GM19328 (cell line): ENCODE measurements around the gene COL15A1.
A peak's percentile ranks its signal among the peaks of the same experiment; 100 is the strongest.

ENCODE experiments used
- ATAC-seq: cut with Tn5 transposase; IDR thresholded peaks from one replicate; pipeline ENCODE4 v1.9.1; 2021; ENCODE audit warnings: mild to moderate bottlenecking, moderate library complexity; ENCODE audit not compliant: unreplicated experiment

Gene COL15A1

GRCh38 chr9:99052815-99053715, 109.4 kb downstream of the COL15A1 start:
- no peak for ATAC-seq

- ATAC-seq, result no peak
These were observed 110.9 kb downstream of the COL15A1 start for GRCh38 chr9:99054581-99054980.

GRCh38 chr9:99055384-99055783, 111.7 kb downstream of the COL15A1 start:
- no peak for ATAC-seq

GRCh38 chr9:99056186-99056585, 112.5 kb downstream of the COL15A1 start:
- ATAC-seq, result no peak

DNA sequence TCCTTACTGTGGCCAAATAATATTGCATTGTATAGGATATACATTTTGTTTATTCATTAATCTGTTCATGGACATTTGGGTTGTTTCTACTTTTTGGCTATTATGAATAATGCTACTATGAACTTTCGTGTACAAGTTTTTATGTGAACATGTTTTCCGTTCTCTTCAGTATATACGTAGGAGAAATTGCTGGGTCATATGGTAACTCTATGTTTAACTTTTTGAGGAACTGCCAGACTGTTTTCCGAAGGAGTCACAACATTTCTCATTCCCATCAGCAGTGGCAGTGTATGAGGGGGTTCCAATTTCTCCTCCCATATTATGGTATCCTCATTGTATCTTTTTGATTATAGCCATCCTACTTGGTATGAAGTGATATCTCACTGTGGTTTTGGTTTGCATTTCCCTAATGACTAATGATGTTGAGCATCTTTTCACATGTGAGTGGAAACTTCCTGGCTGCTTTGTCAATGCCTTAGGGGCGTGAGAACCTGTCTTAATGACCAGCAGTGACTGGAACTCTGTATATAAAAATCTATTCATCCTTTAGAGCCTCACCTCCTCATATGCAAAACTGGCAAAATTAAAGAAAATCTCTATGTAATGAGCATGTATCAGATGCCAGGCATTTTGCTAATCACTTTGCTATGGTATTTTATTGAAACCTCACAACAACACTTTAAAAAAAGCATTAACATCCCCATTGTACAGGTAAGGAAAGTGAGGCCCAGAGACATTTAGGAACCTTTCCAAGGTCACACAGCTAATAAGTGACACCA, 113.4 kb downstream of the COL15A1 start:
- no peak for ATAC-seq

DNA sequence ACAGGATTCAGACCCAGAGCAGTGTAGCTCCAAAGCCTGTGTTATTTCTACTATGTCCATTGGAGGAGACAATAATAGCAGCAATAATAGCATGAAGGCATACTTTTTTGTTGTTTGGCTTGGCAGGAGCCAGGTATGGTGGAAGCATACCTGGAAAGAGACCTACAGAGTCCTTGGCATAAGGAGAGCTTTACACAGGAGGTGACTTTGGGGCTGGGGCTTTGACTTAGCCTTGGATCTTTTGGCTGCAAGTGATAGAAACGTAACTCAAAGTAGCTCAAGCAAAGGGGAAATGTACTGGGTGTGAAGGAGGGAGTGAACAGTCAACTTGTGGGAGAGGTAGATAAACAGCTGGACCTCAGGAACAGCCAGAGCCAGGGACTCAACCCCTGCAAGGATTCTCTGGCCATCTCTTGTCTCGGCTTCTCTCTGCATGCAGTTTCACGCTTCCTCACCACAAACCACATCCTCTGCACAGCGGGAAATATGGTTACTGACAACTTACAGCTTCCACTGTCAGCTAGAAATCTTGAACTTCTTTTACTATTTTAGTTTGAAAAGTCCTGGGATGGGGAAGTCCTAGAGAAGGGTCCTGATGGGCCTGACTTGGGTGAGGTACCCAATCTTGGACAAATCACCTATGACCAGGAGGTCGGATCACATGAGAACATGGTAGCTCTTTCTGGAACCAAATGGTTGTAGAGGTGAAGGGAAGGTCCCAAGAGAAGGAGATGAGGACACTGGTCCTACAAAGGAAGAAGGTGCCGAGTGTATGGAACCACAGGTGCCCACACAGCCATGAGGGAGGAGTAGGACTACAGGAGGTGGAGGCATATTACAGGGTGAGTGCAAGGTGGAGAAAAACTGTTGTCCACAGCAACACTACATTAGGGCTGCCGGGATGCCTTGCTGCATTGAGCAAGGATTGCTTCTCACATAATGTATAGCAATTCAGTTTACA, 114.2 kb downstream of the COL15A1 start:
- peak; percentile 69 for ATAC-seq

GRCh38 chr9:99058964-99059921, 115.5 kb downstream of the COL15A1 start:
- peak; percentile 69 for ATAC-seq

- no peak for ATAC-seq
These were observed 116.9 kb downstream of the COL15A1 start for GRCh38 chr9:99060621-99061020.

DNA sequence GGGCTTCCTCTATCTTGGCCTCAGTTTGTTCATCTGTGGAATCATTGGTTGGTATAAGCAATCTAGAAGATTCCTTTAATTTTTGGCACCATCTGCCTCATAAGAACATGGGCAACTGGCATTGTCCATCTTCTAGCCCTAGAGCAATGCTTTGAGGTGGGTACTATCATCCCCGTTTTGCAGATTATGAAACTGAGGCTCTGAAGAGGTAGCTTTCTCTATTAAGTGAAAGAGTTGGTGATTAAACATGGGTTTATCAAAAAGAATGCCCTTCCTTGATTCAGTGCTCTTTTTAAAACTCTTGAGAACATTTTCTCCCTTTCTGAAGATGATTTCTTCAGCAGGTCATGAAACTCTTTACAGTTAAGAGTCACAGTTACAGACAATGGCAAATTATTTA, 118.8 kb downstream of the COL15A1 start:
- ATAC-seq, result no peak

DNA sequence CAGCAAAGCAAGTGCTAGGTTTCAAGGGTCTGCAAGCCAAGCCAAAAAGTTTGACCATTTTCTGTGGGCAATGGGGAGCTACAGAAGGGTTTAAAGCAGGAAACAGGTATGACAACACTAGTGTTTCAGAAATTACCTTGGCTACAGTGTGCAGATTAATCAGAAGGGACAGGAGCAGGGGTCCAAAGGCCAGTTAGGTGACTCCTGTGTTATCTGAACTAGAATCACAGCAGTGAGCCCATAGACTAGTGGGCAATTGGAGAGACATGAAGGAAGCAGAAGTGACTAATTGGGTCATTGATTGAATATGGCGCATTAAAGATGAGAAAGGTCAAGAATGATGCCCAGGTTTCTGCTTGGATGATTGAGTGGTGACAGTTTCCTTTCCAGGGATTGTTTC, 119.8 kb downstream of the COL15A1 start:
- no peak for ATAC-seq

DNA sequence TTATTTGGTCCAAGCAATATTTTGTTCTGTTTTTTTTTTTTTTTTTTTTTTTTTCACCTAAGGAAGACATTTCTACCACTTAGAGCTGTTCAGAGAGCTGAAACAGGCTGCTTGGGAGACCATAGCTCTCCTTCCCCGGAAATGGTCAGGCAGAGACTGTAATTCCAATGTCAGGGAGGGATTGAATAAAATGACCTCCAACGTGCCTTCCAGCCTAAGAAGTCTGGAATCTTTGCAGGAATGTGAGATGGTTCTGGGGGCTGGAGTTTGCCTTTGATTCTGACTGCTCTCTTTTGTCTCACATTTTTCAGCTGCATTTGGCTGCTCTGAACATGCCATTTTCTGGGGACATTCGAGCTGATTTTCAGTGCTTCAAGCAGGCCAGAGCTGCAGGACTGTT, 122.9 kb downstream of the COL15A1 start:
- no peak for ATAC-seq

DNA sequence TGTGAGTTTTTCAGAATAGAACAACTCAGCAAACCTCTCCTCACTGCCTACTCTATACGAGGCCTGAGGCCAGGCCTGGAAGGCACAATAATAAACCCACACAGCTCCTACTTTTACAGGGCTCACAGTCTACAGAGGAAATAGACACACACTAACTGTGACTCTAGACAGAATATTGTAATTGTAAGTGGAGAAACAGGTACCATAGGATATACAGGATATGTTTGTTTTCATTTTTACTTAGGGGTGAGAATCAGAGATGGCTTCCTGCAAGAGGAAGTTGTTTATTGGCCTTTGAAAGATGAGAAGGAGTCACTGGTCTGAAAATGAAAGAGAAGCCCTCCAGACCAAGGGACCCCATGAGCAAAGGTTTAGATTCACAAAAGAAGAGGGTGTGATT, 125.4 kb downstream of the COL15A1 start:
- ATAC-seq, result no peak

DNA sequence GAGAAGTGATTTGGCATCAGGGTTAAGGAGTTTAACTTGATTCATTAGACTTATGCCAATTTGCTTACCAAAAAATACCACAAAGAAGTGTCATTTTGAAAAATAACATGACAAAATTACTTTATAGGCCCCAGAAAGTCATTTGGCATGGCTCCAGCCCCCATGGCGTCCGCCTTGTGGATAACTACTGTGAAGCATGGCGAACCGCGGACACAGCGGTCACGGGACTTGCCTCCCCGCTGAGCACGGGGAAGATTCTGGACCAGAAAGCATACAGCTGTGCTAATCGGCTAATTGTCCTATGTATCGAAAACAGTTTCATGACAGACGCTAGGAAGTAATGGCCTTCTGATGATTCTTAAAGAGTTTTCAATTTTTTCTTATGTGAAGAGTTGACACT, 125.8 kb downstream of the COL15A1 start:
- no peak for ATAC-seq

GRCh38 chr9:99070681-99071080, 127.0 kb downstream of the COL15A1 start:
- no peak for ATAC-seq

DNA sequence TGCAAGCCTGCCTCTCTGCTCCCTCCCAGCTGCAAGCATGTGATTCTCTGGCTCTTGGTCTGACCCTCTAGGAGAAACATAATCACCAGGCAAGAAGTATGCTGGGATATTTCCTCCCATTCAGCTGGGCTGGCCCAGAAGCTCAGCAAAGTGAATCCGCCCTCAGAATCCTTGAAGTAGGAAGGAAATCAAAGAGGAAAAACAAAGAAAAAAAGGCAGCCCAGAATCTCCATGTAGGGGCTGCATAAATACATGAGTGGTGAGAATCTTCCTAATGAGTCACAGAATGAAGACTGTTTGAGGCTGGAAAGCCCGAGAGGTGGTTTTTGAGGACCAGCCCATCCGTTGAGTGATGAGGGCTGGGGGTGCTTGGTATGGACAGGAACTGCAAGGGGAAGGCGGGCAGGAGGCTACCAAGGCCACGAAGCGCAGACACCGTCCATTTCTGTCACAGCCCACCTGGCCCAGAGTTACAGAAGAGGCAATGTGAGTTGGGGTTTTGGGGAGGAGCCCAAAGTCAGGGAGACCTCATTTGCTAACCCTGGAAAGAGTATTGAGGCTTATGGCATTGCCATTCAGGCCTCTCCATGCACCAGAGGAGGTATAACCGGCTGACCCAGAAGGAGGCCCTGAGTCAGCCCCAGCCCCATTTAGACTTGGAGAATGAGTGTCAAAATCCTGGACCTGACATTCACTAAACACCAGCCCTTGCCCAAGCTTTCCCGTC, 127.8 kb downstream of the COL15A1 start:
- ATAC-seq, result no peak

DNA sequence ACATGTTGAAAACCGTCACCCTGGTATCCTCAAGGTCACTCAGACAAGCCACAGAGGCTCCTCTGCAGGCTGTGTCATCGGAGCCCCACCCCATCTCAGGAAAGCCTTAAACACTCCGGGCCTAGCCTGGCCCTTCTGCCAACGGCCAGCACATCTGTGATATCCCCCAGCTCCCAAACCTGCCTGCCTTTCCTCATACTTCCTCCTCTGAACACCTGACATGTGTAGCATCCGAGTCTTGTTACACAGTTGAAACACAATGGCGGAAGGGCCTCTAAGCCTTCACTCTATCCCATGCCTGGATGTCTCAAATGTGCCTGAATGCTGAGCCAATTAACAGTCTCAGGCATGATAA, 128.3 kb downstream of the COL15A1 start:
- ATAC-seq, result no peak

DNA sequence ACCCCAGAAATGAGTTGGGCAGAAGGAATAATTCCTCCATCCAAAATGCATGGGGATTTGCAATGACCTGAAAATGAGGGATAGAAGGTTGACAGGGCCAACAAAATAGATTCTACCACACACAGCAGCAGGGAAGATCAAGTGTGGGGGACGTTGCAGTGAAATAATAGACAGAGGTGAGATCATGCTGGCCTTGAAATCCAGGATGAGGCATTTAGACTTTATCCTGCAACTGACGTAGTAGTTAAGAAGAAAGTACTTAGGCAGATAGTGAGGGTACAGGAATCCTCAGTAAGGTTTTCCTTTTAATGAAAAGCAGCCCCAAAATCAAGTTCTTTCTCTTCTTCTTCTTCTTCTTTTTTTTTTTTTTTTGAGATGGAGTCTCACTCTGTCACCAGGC, 129.6 kb downstream of the COL15A1 start:
- ATAC-seq, result no peak

DNA sequence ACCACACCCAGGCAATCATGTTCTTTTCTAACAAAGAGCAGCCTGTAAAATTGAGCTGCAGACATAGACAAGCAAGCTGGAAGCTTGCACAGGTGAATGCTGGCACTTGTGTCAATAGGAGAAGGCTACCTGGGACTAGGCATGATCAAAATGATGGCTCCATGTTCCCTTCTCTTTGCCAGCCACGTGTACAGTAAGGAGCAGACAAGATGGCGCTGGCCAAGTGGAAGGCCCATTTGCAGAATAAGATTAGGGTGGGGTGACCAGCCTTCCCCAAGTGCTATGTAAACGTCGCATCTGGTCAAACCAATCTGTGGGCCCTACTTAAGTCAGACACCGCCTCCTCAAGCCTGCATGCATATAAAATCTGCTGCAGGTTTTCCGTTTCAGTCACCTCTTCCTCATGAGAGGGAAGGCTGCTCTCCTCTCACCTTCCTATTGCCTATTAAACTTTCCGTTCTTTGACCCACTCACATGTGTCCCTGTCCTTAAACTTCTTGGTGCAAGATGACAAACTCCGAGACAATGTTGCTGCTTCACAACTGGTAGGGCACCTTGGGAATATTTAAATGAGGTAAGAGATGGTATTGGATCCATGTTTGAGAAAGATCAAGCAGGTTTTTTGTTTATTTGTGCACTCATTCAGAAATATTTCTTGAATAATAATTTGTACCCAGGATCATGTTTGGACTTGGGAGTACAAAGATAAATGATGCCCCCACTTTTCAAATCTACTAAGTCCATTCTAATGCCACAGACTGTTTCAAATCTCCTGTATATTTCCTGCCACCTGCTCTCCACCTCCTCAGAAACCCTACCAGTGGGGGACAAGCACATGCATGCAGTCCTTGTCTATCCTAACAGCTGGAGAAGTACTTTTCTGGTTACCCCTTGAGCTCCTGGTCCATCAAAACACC, 130.5 kb downstream of the COL15A1 start:
- ATAC-seq, result no peak
